NCI-H2227 (cell line): ENCODE results near the gene GGA2.

Experiments used
- DNase-seq: peaks from one replicate; lab custom pipeline; 2025; ENCODE audit not compliant: unreplicated experiment; lab: John Stamatoyannopoulos, UW

Gene GGA2

GRCh38 chr16:23423496-23424049 lies 86.7 kb downstream of the GGA2 start:
- DNase-seq = no peak

GRCh38 chr16:23420011-23420410 lies 90.3 kb downstream of the GGA2 start:
- DNase-seq = no peak

GRCh38 chr16:23416816-23417215 lies 93.5 kb downstream of the GGA2 start:
- no peak for DNase-seq

- DNase-seq = no peak
Measured at GRCh38 chr16:23414731-23415130, 95.6 kb downstream of the GGA2 start.
